GM23338 (cell line): ENCODE measurements around the gene OTUB2.

ENCODE experiments used
- EZH2 ChIP-seq: fragments of 200-600 bp; sonication (generic); IDR thresholded peaks from one replicate; pipeline ENCODE4 v1.8.0; 2017; ENCODE audit warnings: antibody characterized with exemption, mild to moderate bottlenecking, low read depth; ENCODE audit not compliant: unreplicated experiment
- EZH2phosphoT487 ChIP-seq: fragments of 200-600 bp; sonication (generic); IDR thresholded peaks from one replicate; pipeline ENCODE4 v1.8.1; 2018; ENCODE audit warnings: antibody characterized with exemption; ENCODE audit not compliant: unreplicated experiment
- JUNB ChIP-seq: IDR thresholded peaks from one replicate; pipeline ENCODE4 v1.6.1; 2016; ENCODE audit warnings: antibody characterized with exemption; ENCODE audit not compliant: unreplicated experiment
- POLR2AphosphoS5 ChIP-seq: IDR thresholded peaks from 2 replicates; pipeline ENCODE4 v1.6.1; 2016; ENCODE audit warnings: antibody characterized with exemption, low read depth
- REST ChIP-seq: IDR thresholded peaks from one replicate; pipeline ENCODE4 v1.6.1; 2018; ENCODE audit warnings: antibody characterized with exemption; ENCODE audit not compliant: unreplicated experiment
- ZNF114 ChIP-seq: fragments of 250-450 bp; sonication (Bioruptor Pico); IDR thresholded peaks from 2 replicates; pipeline ENCODE4 v1.5.0; 2020; ENCODE audit warnings: mild to moderate bottlenecking, moderate library complexity
- TF ChIP-seq, protein P1 (sequence below), 2 experiments: fragments of 200-600 bp in 1 of 2; sonication (generic) in 1 of 2; conservative IDR thresholded peaks; 2 replicates each; pipeline versions ENCODE4 v1.5.1 to v1.6.1; 2016 to 2017; ENCODE audit warnings: antibody characterized with exemption in 2 of 2, low read depth in 2 of 2, mild to moderate bottlenecking in 2 of 2, moderate library complexity in 1 of 2

- TF ChIP-seq, protein P1, sequence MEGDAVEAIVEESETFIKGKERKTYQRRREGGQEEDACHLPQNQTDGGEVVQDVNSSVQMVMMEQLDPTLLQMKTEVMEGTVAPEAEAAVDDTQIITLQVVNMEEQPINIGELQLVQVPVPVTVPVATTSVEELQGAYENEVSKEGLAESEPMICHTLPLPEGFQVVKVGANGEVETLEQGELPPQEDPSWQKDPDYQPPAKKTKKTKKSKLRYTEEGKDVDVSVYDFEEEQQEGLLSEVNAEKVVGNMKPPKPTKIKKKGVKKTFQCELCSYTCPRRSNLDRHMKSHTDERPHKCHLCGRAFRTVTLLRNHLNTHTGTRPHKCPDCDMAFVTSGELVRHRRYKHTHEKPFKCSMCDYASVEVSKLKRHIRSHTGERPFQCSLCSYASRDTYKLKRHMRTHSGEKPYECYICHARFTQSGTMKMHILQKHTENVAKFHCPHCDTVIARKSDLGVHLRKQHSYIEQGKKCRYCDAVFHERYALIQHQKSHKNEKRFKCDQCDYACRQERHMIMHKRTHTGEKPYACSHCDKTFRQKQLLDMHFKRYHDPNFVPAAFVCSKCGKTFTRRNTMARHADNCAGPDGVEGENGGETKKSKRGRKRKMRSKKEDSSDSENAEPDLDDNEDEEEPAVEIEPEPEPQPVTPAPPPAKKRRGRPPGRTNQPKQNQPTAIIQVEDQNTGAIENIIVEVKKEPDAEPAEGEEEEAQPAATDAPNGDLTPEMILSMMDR (conservative IDR thresholded peaks at IDR 0.05; ENCODE audit: low read depth in 2 of 2) = no peak
- TF ChIP-seq JUNB (no peak), POLR2AphosphoS5 (no peak), EZH2 (no peak), REST (no peak), ZNF114 (CRISPR knock-in tag) (no peak), EZH2phosphoT487 (no peak)
These were observed 55.3 kb downstream of the OTUB2 start for GRCh38 chr14:94081386-94081820.
